ENCODE results near the gene CKLF.

DNA sequence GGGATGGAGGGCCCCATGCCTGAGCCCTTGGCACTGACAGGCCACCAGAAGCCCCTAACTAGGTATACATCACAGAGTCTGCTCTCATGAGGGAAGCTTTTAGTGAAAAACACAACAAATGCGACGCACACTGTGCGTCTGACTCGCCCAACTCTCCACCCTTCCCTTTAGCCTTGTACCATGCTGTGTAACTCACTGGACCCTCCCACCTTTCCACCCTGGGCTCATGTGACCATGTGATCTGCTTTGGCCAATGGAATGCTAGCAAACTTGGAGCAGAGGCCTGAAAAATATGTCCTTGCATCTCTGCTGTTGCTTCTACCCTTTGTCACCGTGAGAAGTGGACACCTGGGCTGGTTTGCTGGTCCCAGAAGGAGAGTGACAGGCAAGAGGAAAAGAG lies 24.1 kb upstream of the CKLF start:
- TF ChIP-seq RAD21 (IDR thresholded peaks at IDR 0.05) = no peak
- no peak for TF ChIP-seq JUND (IDR thresholded peaks at IDR 0.05)
- TF ChIP-seq, protein P1, sequence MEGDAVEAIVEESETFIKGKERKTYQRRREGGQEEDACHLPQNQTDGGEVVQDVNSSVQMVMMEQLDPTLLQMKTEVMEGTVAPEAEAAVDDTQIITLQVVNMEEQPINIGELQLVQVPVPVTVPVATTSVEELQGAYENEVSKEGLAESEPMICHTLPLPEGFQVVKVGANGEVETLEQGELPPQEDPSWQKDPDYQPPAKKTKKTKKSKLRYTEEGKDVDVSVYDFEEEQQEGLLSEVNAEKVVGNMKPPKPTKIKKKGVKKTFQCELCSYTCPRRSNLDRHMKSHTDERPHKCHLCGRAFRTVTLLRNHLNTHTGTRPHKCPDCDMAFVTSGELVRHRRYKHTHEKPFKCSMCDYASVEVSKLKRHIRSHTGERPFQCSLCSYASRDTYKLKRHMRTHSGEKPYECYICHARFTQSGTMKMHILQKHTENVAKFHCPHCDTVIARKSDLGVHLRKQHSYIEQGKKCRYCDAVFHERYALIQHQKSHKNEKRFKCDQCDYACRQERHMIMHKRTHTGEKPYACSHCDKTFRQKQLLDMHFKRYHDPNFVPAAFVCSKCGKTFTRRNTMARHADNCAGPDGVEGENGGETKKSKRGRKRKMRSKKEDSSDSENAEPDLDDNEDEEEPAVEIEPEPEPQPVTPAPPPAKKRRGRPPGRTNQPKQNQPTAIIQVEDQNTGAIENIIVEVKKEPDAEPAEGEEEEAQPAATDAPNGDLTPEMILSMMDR (IDR thresholded peaks at IDR 0.05; ENCODE audit: low read depth, low read length, missing input control) = no peak
- no peak for TF ChIP-seq RXRA (IDR thresholded peaks at IDR 0.05)
- no peak for TF ChIP-seq EGR1 (IDR thresholded peaks at IDR 0.05; ENCODE audit: low read depth in 2 of 2)
- TF ChIP-seq, protein P2, sequence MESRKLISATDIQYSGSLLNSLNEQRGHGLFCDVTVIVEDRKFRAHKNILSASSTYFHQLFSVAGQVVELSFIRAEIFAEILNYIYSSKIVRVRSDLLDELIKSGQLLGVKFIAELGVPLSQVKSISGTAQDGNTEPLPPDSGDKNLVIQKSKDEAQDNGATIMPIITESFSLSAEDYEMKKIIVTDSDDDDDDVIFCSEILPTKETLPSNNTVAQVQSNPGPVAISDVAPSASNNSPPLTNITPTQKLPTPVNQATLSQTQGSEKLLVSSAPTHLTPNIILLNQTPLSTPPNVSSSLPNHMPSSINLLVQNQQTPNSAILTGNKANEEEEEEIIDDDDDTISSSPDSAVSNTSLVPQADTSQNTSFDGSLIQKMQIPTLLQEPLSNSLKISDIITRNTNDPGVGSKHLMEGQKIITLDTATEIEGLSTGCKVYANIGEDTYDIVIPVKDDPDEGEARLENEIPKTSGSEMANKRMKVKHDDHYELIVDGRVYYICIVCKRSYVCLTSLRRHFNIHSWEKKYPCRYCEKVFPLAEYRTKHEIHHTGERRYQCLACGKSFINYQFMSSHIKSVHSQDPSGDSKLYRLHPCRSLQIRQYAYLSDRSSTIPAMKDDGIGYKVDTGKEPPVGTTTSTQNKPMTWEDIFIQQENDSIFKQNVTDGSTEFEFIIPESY (IDR thresholded peaks at IDR 0.05) = no peak
- TF ChIP-seq SP1 (IDR thresholded peaks at IDR 0.05) = no peak
- TF ChIP-seq, protein P3, sequence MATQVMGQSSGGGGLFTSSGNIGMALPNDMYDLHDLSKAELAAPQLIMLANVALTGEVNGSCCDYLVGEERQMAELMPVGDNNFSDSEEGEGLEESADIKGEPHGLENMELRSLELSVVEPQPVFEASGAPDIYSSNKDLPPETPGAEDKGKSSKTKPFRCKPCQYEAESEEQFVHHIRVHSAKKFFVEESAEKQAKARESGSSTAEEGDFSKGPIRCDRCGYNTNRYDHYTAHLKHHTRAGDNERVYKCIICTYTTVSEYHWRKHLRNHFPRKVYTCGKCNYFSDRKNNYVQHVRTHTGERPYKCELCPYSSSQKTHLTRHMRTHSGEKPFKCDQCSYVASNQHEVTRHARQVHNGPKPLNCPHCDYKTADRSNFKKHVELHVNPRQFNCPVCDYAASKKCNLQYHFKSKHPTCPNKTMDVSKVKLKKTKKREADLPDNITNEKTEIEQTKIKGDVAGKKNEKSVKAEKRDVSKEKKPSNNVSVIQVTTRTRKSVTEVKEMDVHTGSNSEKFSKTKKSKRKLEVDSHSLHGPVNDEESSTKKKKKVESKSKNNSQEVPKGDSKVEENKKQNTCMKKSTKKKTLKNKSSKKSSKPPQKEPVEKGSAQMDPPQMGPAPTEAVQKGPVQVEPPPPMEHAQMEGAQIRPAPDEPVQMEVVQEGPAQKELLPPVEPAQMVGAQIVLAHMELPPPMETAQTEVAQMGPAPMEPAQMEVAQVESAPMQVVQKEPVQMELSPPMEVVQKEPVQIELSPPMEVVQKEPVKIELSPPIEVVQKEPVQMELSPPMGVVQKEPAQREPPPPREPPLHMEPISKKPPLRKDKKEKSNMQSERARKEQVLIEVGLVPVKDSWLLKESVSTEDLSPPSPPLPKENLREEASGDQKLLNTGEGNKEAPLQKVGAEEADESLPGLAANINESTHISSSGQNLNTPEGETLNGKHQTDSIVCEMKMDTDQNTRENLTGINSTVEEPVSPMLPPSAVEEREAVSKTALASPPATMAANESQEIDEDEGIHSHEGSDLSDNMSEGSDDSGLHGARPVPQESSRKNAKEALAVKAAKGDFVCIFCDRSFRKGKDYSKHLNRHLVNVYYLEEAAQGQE (IDR thresholded peaks at IDR 0.05) = no peak
- TF ChIP-seq NR2F2 (IDR thresholded peaks at IDR 0.05) = no peak
- TF ChIP-seq, protein P4, sequence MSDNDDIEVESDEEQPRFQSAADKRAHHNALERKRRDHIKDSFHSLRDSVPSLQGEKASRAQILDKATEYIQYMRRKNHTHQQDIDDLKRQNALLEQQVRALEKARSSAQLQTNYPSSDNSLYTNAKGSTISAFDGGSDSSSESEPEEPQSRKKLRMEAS (IDR thresholded peaks at IDR 0.05) = no peak

Measured in liver (tissue), 3 donors.